Right renal cortex interstitium (tissue), 3 donors: ENCODE data around the gene MAD1L1. TPM values are rescaled to one million over a fixed set of nuclear protein-coding genes. Genes with fewer than 3 reads are reported as not detected.
"Not testable (repeated sequence)": the region's sequence is repeated elsewhere in the genome, so short reads cannot be mapped to it uniquely, and the experiment has no call there.

Source experiments
- DNase-seq, 3 donors: peaks; one replicate each; pipeline ENCODE4 v3.0.0-alpha.2; 2013; ENCODE audit warnings: low read depth in 3 of 3, low spot score in 2 of 3
- polyA plus RNA-seq, 3 donors: library from polyadenylated mRNA; unstranded; fragments of 120-200 nt; gene quantifications; one replicate each; pipeline ENCODE4 v1.2.1, GENCODE V29; 2013; ENCODE audit not compliant: insufficient read length in 3 of 3

The MAD1L1 gene
- polyA plus RNA-seq, 3 donors: 22.9 to 26.0 (median 25.1) TPM

DNA sequence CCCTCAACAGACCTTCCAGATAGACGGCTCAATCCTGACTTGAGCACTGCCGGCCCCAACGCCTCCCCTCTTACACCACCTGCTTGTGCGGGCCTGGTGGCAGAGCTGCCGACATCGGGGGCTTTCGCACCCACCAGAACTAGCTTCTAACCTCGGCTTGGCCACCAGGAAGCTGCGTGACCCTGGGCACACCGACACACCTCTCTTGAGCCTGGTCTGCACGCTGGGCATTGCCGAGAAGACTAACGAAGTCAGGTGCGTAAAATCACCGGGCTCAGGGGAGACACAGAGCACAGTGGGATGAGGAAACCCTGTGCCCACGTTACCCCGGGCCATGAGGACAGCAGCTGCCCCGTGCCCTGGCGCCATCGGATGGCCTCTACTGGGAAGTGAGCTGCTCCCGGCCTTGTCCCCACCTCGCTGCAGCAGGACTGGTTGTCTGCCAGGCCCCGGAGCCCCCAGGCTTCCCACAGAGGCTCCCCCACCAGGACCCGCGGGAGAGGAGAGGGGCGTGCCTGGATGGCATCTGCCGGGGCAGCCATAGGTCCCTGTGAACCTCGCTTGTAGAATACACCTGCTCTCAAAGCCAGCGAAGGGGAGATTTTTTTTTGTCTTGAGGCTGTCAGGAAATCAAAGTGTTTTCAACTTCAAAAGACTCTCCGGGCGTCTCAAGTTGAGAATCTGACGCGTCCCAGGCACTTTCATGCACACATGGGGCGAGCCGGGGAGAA lies 408.4 kb downstream of the MAD1L1 start:
- DNase-seq: not testable (repeated sequence)

DNA sequence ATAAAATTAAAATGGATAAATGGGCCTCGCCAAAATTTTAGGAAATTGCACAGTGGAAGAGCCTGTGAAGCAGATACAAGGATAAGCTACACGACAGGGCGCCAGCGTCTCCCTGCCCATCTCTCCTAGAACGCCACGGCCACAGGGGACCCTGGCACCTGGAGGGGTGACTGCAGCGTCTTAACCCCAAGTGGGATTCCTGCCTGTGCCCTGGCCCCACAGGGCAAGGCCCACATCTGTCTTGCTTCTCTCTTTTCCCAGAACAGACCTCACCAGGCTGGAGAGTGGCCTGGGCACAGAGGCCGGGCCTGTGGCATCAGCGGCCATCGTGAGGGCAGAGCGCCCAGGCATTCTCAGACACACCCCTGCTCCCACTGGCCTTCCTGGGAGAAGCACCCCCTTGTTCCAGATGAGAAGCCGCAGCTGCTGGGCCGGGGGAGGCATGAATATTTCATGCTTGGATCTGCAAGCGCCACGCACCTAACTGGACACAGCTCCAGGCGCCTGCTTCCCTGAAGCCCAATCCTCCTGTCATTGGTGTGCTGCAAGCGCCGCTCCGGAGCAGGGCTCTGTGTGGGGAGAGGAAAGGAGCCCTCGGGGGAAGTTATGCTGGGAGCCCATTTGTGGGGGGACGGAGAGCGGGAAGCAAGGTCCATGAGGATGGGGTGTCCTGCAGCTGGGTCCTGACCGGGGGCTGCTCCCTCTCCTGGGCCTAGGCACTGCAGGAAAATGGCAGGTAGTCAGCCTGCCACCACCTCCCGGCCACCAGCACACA lies 409.2 kb downstream of the MAD1L1 start:
- no peak for DNase-seq

DNA sequence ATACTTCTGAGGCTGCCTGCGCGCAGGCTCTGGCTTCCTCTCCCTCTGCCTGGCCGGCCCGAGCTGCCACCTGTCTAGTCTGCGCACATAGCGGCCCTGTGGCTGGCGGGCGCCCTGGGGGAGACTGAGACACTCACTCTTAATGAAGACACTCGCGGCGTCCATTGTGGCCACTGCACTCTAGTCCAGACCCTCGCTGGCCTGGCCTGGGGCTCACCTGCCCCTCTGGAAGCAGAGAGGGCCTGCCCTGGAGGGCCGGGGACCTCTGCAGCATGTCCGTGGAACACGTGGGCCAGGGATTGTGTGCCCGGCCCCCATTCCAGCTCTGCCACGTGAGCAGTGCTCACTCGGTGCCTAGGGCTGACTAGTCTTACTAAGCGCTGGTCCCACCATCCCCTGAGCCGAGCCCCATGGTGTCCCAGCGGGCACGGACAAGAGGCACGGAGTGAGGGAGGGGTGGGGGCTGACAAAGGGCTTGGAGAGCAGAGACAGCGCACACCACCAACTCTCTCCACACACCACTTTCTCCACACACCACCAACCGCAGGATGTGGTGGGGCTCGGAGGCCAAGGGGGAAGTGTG lies 413.4 kb downstream of the MAD1L1 start:
- no peak for DNase-seq

DNA sequence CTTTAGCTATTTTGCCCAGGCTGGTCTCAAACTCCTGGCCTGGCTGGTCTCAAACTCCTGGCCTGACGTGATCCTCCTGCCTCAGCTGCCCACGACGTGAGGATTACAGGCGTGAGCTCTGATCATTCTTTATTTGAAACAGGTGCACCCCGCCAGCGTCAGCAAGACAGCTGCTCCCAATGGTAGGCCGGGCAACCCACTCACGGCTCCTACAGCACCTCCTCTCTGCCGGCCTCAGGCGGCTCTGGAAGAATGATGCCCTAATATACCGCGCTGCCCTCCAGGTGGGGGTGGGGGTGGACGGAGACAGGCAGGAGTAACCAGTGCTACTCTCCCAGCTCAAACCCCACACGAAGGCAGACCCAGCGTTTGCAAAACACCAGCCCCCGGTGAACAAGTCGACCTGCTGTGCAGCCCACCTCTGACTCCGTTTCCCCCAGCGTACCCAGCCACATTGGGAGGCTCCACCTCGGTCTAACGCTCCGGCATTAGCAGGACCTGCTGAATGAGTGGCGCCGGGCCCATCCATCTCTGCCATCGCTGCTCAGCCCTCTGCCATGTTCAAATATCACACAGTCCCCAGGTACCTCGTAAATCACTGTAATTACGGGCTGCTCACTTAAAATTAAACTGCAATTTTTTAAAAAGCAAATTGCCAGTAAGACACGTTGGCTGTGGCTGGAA lies 414.0 kb downstream of the MAD1L1 start:
- DNase-seq: no peak

- DNase-seq: no peak
These were observed 415.6 kb downstream of the MAD1L1 start for GRCh38 chr7:1817061-1817712.

GRCh38 chr7:1816451-1816850 lies 416.3 kb downstream of the MAD1L1 start:
- DNase-seq: not testable (repeated sequence)

DNA sequence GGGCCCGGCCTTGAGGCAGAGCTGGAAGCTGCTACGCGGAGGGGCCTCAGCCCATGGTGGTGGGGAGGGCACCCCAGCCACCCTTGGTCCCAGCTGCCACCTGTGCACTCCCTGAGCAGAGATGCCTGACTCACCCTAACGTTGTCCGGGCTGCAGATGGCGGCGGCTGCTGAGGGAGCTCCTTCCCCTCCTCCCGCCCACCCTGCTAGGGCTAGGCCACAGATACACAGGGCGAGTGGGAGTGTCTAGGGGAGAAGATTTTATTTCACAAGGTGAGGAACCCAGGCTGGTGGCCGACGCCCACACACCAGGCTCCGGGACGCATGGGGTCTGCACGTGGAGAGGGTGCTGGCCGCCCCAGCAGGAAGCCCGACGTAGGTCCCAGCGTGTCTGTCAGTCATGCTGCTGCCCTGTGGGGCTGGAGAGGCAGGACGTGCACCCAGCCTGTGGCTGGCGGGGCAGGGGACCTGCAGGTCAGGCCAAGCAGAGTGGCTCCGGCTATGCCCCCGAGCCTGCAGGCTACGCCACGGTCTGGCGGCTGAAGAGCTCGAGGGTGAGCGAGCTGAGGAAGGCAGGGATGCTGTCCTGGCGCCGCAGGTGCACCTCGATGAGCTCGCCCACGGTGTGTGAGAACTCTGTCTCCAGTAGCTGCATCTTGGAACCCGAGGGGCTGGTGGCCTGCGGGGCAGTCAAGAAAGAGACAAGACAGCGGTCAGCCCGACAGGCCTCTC lies 417.0 kb downstream of the MAD1L1 start:
- DNase-seq: not testable (repeated sequence)

GRCh38 chr7:1815051-1815481 lies 417.7 kb downstream of the MAD1L1 start:
- no peak for DNase-seq

GRCh38 chr7:1814089-1814811 lies 418.5 kb downstream of the MAD1L1 start:
- DNase-seq: no peak

GRCh38 chr7:1813394-1814088 lies 419.2 kb downstream of the MAD1L1 start:
- DNase-seq: no peak

GRCh38 chr7:1812509-1813393 lies 420.0 kb downstream of the MAD1L1 start:
- DNase-seq: no peak

- no peak for DNase-seq
These were observed 420.8 kb downstream of the MAD1L1 start for GRCh38 chr7:1811850-1812508.

DNA sequence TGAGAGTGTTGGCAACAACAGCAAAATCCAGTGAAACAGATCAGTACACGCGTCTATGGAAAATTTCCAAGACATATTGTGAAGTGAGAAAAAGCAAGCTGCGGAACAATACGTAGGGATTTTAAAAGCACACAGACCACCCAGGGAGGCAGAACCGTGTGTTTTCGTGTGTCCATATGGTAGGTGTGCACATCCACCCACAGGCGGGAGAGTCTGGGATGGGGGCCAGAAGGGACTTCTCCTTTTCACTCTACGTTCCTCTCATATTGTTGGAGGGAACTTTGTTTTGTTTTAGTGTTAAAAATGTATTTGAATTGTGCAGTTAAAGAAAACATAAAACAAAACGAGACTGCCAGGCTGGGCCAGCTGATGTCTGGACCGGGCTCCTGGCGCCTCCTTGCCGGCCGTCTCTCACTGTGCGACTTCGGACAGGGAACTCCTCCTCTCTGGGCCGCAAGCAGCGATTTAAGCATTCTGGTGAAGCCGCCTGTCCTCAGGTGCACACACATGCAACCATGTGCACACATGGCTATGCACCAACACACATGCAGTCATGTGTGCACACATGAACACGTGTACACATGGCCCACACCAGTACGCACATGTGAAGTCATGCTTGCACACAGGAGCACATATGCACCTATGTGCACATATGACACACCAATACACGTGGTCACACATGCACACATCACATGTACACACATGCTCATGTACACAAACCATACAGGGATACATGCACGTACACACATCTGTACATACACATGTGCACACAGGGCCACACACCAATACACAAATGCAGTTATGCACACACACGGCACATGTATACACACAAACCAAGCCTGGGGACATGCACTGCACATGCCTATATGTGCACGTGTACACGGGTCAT lies 421.5 kb downstream of the MAD1L1 start:
- no peak for DNase-seq

DNA sequence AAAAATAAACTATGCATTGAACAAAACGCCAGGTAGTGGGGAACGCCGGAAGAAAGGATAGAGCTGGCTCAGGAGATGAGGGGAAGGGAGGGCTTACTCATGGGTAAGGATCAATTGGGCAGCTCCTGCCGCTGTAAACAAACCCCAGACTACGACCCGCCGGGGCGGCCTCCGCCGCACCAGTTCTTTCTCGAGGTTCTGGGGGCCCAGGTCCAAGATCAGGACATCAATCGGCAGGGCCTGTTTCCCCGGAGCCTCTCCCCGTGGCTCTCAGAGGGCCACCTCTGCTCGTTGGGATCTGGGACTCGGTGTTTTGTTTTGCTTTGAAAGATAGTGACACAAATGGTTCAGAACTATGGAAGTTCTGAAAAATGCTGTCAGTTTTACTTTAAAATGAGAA lies 422.2 kb downstream of the MAD1L1 start:
- DNase-seq: no peak

- DNase-seq: no peak
These were observed 423.0 kb downstream of the MAD1L1 start for GRCh38 chr7:1809601-1810258.

- DNase-seq: no peak
These were observed 423.7 kb downstream of the MAD1L1 start for GRCh38 chr7:1809070-1809469.
